Stimulated activated CD4-positive, alpha-beta T cell treated with anti-CD3 and anti-CD28 coated beads, Interleukin-1b, Interleukin-23, amount 100 ng/mL, for 48 hours (primary cell): ENCODE data around the gene TRMT5.

ENCODE experiments used
- DNase-seq: peaks from one replicate; pipeline ENCODE4 v3.0.0-alpha.2; 2020

TRMT5 gene

DNA sequence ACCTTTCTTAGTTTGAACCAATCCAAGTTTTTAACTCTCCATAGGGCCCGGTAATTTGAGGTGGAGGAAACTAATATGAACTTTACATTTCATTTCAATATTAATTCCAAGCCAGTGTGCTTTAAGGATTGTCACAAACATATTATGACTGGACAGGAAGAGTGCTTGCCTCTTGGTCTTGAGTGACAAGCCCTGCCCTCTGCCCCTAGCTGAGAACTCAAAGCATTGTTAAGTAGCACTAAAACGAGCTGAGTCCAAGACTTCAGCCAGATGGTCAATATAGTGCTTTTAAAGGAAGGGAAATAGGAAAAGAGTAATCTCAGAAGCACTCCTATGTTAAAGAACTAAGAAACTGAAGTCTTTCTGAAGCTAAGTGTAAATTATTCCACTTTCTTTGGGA, 17.1 kb downstream of the TRMT5 start:
- no peak for DNase-seq

DNA sequence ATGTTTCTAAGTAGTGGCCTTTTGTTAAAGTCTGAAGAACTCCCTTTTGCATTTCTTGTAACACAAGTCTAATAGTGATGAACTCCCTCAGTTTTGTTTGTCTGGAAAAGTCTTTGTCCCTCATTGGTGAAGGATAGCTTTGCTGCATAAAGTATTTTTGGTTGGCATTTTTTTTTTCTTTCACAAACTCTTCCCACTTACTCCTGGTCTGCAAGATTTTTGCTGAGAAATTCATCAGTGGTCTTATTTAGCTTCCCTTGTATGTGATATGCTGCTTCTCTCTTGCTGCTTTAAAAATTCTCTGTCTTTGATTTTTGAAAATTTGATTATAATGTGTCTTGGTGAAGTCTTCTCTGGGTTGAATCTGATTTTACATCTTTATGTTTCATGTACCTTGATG, 22.7 kb downstream of the TRMT5 start:
- no peak for DNase-seq

DNA sequence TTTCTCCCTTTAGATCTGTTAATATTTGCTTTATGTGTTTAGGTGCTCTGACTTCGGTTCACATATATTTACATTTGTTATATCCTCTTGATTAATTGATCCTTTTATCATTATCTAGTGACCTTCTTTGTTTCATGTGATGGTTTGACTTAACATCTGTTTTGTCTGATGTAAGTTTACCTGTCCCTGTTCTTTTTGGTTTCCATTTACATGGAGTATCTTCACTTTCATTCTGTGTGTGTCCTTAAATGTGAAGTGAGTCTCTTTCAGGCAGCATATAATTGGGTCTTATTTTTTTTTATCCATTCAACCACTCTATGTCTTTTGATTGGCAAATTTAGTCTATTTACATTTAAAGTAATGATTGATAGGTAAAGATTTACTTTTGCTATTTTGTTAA, 24.2 kb downstream of the TRMT5 start:
- no peak for DNase-seq

DNA sequence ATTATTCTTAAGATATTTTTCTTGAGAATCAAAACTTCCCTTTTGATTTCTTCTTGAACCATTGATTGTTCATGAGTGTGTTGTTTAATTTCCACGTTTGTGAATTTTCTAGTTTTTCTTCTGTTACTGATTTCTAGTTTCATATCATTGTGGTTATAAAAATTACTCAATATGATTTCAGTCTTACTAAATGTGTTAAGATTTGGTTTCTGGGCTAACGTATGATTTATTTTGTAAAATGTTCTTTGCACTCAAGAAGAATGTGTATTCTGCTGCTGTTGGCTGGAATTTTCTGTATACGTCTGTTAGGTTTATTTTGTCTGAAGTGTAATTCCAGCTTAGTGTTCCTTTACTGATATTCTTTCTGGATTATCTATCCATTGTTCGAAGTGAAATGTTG, 24.7 kb downstream of the TRMT5 start:
- DNase-seq = no peak

DNA sequence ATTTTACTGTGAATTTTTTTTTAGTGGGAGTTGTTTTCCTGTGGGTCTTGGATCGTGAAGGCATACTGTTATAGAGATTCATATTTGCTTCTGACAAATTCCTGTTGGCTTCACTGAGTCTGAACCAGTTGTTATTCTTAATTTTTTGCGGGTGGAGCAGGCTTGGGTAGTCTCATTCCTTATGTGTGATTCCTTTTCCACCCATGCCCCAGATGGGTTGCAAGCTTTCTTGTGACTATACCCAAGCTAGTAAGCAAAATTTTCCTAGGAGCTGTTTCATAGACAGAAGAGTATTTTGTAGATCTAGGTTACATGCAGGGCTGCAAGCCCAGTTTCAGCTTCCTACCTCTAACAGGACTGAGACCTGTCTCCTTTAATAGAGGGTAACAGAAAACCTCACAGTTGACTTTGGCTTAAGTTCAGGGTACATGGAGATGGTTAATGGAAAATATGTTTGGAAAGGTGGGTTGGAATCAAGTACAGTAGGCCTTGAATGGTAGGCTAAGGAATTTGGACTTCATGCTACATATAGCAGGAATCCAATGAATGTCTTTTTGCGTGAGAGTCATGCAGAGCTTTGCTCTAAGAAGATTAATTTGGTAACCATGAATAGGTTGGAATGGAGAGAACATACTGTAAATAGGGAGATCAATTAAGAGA, 29.0 kb downstream of the TRMT5 start:
- no peak for DNase-seq

DNA sequence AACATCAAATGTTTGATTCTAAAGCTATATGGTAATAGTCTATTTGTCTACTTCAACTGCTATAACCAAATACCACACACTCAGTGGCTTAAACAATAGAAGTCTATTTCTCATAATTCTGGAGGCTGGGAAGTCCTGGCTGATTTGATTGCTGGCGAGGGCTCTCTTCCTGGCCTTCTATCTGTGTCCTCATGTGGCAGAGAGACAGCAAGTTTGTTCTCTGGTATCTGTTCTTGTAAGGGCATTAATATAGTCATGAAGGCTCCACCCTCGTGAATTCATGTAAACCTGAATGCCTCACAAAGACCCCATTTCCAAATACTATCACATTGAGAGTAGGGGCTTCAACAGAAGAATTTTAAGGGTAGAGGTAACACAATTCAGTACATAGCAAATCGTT, 34.1 kb downstream of the TRMT5 start:
- no peak for DNase-seq

DNA sequence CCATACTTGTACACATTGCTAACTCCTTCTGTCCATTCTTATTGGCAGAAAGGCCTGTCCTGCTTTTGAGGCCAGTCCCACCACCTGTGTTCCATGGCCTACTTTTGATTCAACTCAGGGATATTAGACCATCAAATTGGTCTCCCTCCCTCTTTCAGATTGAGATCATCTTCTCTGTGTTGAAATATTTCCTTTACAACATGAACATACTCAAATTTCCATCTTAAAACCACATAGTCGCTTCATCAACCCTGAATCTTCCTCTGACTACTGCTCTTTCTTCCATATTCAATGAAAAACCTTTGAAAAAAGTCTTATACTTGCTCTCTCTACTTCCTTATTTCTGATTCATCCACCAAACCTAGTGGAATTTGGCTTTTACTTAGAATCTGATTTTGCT, 34.9 kb downstream of the TRMT5 start:
- no peak for DNase-seq

DNA sequence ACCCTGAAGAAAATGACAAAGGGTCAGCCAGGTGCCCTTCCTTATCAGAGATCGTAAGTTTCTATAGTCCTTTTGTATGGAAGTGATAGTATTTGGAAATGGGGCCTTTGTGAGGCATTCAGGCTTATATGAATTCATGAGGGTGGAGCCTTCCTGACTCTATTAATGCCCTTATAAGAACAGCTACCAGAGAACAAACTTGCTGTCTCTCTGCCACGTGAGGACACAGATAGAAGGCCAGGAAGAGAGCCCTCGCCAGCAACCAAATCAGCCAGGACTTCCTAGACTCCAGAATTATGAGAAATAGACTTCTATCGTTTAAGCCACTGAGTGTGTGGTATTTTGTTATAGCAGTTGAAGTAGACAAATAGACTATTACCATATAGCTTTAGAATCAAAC, 36.7 kb downstream of the TRMT5 start:
- no peak for DNase-seq

DNA sequence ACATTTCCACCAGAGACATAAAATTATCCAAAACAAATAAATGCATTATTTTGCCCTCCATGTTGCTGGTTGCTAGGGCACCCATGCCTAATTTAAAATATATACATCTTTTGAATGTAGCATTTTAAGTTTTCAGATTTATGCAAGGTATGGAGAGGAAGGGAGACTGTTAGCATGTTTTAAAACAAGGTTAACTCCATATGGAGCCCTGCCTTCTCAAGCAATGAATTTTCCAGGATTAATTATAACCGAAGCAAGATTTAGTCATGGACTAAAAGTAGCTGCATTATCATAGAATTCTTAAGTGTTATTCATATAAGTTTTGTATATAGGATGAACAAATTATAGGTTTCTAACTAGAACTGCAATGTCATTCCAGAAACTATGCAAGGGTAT, 37.2 kb downstream of the TRMT5 start:
- no peak for DNase-seq

DNA sequence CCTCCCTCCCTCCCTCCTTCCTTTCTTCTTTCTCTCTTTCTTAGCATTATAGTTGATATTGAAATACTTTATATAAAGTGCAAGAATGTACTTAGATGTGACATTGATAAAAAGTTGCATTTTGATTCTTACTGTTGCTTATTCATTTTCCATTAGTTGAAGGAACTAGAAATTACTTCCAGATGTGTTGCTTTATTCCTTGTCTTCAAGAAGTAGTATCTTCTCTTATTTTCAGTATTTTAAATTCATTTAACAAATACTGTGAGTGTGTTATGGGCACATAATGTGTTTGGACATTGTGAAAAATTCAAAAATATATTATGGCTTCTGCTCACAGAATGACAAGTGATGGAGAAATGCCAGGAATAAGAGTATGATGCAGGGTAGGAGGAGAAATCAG, 45.6 kb downstream of the TRMT5 start:
- DNase-seq = no peak

DNA sequence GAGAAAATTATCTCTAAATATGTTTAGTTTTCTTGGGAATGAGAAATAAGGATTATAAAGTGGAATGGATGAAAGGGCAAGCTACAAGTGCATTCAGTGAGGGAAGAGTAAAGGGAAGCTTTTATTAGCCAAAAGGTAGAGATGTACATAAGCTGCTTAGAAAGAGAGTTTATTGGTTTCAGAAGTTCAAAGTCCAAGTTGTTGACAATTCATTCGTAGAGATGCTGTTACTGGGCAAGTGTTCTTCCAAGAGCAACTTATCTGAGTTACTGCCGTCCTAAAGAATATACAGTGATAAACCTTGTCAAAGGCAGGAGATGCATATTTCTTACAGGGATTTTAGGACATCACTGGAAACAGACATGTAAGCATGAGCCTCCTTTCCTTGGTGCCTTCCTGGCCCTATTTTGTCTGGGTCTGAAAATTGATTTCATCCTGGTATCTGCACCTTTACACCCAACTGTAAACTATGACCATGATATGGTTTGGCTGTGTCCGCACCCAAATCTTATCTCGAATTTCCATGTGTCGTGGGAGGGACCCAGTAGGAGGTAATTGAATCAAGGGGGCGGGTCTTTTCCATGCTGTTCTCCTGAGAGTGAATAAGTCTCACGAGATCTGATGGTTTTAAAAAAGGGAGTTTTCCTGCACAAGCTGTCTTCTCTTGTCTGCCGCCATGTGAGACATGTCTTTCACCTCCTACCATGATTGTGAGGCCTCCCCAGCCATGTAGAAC, 46.8 kb downstream of the TRMT5 start:
- no peak for DNase-seq

DNA sequence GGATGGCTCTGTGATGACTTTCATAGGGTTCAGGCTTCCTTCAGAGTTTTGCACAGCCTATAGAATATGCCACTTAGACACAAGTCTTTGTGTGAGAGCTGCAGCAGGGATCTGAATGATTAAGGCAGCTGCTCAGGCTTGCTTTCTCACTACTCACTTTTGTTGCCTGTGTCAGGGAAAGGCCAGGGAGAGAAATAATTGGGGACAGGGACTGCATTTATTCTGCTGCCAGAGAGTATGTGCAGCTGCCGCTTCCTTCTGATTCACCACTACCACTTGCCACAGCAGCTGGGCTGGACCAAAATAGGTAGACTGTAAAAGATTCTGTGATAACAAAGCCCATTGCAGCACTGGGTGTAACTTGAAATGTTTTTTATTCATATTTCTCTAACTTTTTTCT, 49.7 kb downstream of the TRMT5 start:
- DNase-seq = no peak

DNA sequence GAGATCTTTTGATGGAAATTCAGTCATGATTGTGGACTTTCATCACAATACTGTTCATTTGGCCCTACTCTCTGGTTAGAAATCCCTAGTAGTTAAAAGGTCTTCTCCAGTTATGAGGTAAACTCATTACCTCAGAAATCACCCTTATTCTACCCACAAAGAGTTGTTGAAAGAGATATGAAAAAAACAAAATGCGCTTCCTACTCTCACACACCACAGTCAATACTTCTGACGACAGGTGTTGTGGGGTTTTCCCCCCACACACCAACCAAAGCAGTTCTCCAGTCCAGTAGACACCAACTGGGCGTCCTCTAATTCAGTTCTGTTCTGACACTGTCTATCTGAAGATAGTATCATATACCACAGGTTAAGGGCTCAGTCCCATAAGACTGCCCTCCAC, 54.9 kb downstream of the TRMT5 start:
- DNase-seq = no peak

DNA sequence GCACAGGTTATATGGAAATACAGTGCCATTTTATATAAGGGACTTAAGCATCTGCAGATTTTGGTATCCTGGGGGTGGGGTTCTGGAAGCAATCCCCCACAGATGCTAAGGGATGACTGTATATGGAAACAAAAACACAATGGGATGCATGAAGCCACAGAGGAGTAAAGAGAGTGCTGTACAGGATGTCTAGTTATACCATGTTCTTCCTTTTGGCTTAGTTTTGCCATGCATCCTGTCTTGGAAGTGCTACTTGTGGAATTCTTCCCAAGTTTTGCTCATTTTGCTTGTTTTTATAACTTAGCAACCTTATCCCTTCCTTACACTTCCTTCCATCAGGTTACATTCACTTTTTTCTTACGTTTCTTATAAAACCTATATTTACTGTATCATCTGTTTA, 55.6 kb downstream of the TRMT5 start:
- DNase-seq = no peak

DNA sequence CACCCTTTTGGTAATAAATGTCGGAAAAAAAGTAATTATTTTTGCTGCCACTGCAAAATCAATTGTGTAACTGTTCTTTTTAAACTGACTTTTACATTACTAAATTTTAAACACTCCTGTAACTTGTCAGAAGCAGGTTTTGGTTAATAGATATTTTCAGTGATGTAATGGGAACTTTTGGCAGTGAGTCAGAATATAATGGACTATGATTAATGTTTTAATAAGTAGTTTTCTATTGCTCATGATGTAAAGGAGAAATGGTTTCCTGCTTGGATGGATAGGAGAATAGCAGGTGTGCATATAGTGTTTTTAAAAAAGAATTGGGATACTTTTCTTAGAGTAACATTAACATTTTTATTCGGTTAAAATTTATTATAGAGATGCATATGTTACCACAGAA, 58.8 kb downstream of the TRMT5 start:
- no peak for DNase-seq
